Measurements from ENCODE around the gene GPALPP1.

GPALPP1 gene

GRCh38 chr13:45064889-45065288, 75.6 kb downstream of the GPALPP1 start:
- DNase-seq, result no peak

DNA sequence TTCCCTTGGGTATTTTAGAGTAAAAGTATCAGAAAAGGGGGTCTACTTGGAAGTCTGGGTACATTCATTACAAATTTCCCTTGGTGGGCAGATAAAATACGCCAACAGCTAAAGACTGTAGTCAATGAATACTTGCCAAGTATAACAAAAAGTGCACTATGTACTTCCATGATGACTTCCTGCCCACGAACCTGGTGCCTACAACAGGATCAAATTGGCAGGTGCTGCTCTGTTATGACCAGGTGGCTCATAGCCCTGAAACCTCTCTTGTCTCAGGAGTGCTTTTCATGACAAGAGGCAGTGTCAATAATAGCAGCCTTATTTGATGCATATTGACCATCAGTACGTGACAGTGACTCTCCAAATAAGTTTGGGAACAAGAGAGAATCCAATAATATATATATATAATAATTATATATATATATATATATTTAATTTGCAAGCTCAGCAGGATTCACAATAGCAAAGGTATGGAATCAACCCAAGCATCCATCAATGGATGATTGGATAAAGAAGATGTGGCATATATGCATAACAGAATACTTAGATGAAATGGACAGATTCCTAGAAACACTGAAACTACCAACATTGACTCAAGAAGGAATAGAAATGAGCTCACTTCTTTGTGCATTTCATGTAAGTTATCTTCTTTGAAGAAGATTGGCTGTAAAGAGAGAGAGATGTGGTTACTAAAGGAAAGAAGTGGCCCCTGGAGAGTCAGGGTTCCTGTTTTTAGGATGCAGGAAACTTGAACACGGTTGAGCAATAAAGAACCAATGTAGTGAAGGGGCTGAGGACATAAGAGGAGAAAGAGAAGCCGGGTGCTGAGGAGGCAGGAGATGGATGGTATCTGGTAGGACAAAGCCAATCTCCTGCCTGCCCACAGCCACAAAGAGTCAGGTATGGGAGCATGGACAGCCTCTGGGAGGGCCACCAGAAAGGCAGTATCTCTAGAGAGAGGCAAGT, 79.0 kb downstream of the GPALPP1 start:
- no peak for DNase-seq

DNA sequence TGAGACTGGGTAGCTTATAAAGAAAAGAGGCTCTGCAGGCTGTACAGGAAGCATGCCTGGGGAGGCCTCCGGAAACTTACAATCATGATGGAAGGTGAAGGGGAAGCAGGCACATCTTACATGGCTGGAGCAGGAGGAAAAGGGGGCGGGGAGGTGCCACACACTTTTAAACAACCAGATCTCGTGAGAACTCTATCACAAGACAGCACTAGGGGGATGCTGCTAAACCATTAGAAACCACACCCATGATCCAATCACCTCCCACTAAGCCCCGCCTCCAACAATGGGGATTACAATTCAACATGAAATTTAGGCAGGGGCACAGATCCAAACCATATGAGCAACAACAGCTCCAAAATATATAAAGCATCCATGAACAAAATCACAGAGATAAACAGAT, 84.5 kb downstream of the GPALPP1 start:
- no peak for DNase-seq

GRCh38 chr13:45074721-45075120, 85.4 kb downstream of the GPALPP1 start:
- no peak for DNase-seq

- DNase-seq, result no peak
Observed at GRCh38 chr13:45078003-45078402, 88.7 kb downstream of the GPALPP1 start.

All from cerebellar nuclear complex (tissue), 1 donor.